ENCODE results near the gene AAK1. TPM values are rescaled to one million over a fixed set of nuclear protein-coding genes. Genes with fewer than 3 reads are reported as not detected.

AAK1 gene
- total and polyA plus RNA-seq, 2 donors (not counting 3 experiments of a cell fraction or from before 2014, with no cell fraction given) = 31.0 to 127 TPM

GRCh38 chr2:69571189-69571588 is 72.3 kb downstream of the AAK1 start:
- BruUV-seq (replicated peaks) = no TSS peak
- Histone ChIP-seq H3K9me3 (replicated peaks; ENCODE audit: control insufficient read depth, insufficient read depth, low read length) (no peaks in the 10 kb centered on the region), H4K20me1 (replicated peaks; ENCODE audit: control insufficient read depth, extremely low read depth, insufficient read depth, low read length) (peaks cover 6% of the 10 kb centered on the region), H3K36me3 (ENCODE audit: control insufficient read depth in 2 of 2, extremely low read depth in 1 of 2, insufficient read depth in 2 of 2, low read length in 2 of 2) (no peaks in the 10 kb centered on the region), H3K4me3 (replicated peaks in 1 of 3; ENCODE audit: insufficient read depth in 1 of 3, low read depth in 1 of 3, low read length in 3 of 3) (no peak overlapping the region), H3K9ac (replicated peaks; ENCODE audit: extremely low read depth, insufficient read depth, low read length) (no peak overlapping the region), H3K9me1 (replicated peaks; ENCODE audit: control insufficient read depth, extremely low read depth, insufficient read depth, low read length) (no peaks in the 10 kb centered on the region), H2AFZ (ENCODE audit: low read depth, low read length) (no peak overlapping the region), H3K4me2 (ENCODE audit: insufficient read depth, low read length) (no peak overlapping the region), H3K4me1 (ENCODE audit: control insufficient read depth, extremely low read depth, insufficient read depth, low read length) (peaks cover 2% of the 10 kb centered on the region), H3K79me2 (ENCODE audit: control insufficient read depth, insufficient read depth, low read length) (peaks cover 54% of the 10 kb centered on the region), H3K27me3 (ENCODE audit: control insufficient read depth in 2 of 2, insufficient read depth in 2 of 2, low read length in 2 of 2) (no peaks in the 10 kb centered on the region), H3K27ac (ENCODE audit: insufficient read depth, low read depth, low read length) (no peak overlapping the region)
- dilution Hi-C loops (cut with MboI; ENCODE audit: extremely low pct_ligation_motif_present, low sequenced_read_pairs) = no loop called here
- TF ChIP-seq, protein P1, sequence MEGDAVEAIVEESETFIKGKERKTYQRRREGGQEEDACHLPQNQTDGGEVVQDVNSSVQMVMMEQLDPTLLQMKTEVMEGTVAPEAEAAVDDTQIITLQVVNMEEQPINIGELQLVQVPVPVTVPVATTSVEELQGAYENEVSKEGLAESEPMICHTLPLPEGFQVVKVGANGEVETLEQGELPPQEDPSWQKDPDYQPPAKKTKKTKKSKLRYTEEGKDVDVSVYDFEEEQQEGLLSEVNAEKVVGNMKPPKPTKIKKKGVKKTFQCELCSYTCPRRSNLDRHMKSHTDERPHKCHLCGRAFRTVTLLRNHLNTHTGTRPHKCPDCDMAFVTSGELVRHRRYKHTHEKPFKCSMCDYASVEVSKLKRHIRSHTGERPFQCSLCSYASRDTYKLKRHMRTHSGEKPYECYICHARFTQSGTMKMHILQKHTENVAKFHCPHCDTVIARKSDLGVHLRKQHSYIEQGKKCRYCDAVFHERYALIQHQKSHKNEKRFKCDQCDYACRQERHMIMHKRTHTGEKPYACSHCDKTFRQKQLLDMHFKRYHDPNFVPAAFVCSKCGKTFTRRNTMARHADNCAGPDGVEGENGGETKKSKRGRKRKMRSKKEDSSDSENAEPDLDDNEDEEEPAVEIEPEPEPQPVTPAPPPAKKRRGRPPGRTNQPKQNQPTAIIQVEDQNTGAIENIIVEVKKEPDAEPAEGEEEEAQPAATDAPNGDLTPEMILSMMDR (IDR thresholded peaks at IDR 0.05; ENCODE audit: extremely low read depth in 1 of 2, insufficient read depth in 1 of 2, low read depth in 1 of 2, low read length in 2 of 2) = no peak
- no peak for TF ChIP-seq JUN (IDR thresholded peaks at IDR 0.05; ENCODE audit: borderline replicate concordance, insufficient read depth, insufficient read length, low read depth)
- no peak for TF ChIP-seq EZH2 (IDR thresholded peaks at IDR 0.05; ENCODE audit: borderline replicate concordance, low read depth, low read length, severe bottlenecking)
- TF ChIP-seq POLR2AphosphoS5 (IDR thresholded peaks at IDR 0.05; ENCODE audit: insufficient read depth, low read depth, low read length) = no peak
- TF ChIP-seq MYC (IDR thresholded peaks at IDR 0.05; ENCODE audit: low read depth, low read length) = no peak
- TF ChIP-seq, protein P2, sequence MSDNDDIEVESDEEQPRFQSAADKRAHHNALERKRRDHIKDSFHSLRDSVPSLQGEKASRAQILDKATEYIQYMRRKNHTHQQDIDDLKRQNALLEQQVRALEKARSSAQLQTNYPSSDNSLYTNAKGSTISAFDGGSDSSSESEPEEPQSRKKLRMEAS (IDR thresholded peaks at IDR 0.05; ENCODE audit: insufficient read depth, insufficient read length) = no peak
- TF ChIP-seq POLR2A (IDR thresholded peaks at IDR 0.05; ENCODE audit: low read depth, low read length) = no peak
- TF ChIP-seq FOS (IDR thresholded peaks at IDR 0.05; ENCODE audit: borderline replicate concordance, insufficient read depth, low read length) = no peak
- TF ChIP-seq GATA2 (IDR thresholded peaks at IDR 0.05; ENCODE audit: insufficient read depth, insufficient read length, low read depth, low read length) = no peak
- ChIA-PET POLR2A (no interaction called here), CTCF (interaction anchor here (0.7 to 1.3 kb wide), 5 partner anchors 10 to 246 kb away, joined by 3 read pairs; no protein-coding TSS in a partner anchor)
- no peak for FAIRE-seq
- DNase-seq (ENCODE audit: low read depth, low spot score) = no peak
- intact Hi-C loops (cut with micrococcal nuclease) = no loop called here

All from endothelial cell of umbilical vein (primary cell).